GM18520 (cell line): ENCODE results near the gene MFSD6L.
A peak's percentile ranks its signal among the peaks of the same experiment; 100 is the strongest.
"Not testable (repeated sequence)": the region's sequence is repeated elsewhere in the genome, so short reads cannot be mapped to it uniquely, and the experiment has no call there.

Source experiments
- ATAC-seq: cut with Tn5 transposase; IDR thresholded peaks from one replicate; pipeline ENCODE4 v1.9.1; 2021; ENCODE audit not compliant: unreplicated experiment

Gene MFSD6L

GRCh38 chr17:8826808-8827435 is 27.8 kb upstream of the MFSD6L start:
- ATAC-seq, result no peak

DNA sequence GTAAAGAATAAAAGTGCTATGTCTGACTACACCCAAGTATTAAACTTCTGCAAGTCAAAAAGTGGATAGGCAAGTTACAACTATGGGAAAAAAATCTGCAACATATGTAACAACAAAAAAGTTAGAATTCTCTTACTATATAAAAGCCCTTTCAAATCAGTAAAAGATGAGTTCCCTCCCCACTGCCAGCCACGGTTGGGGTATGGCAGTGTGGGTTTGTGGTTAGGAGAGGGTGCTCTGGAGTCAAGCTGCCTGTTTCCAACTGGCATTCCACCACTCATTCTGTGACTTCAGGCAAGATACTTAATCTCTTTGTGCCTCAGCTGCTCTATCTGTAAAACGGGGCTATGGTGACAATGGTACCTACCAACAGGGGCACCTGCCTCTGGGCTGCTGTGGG is 26.6 kb upstream of the MFSD6L start:
- ATAC-seq, result no peak

GRCh38 chr17:8823279-8823678 is 24.1 kb upstream of the MFSD6L start:
- no peak for ATAC-seq

- ATAC-seq, result no peak
Observed at GRCh38 chr17:8822401-8823035, 23.4 kb upstream of the MFSD6L start.

DNA sequence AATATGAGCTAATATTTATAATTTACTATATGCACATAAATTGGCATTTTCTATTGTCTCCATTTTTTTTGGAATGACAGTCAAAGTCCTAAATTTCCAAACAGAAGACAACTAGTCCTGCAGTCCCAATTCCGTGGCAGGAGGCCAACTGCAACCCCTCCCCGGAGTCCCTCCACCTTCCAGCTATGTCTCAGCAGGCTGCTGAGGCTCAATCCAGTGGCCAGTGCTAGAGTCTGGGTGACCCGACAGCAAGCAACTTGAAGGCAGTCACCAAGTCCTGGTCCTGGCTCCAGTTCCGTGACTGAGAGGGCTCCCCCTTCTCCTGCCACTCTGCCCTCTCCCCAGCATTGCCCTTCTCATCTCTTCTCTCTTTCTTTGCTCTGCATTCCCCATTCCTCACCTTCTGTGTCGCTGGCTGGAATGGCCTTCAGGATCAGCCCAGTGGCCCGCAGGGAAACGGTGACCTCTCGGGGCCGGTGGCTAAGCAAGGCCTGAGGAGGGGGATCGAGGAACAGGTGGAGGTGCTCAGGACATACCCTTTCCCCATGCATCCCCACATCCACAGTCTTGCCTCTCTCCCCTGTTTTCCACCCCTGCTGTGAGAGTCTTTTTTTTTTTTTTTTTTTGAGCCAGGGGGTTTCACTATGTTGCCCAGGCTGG is 22.4 kb upstream of the MFSD6L start:
- ATAC-seq, result no peak

DNA sequence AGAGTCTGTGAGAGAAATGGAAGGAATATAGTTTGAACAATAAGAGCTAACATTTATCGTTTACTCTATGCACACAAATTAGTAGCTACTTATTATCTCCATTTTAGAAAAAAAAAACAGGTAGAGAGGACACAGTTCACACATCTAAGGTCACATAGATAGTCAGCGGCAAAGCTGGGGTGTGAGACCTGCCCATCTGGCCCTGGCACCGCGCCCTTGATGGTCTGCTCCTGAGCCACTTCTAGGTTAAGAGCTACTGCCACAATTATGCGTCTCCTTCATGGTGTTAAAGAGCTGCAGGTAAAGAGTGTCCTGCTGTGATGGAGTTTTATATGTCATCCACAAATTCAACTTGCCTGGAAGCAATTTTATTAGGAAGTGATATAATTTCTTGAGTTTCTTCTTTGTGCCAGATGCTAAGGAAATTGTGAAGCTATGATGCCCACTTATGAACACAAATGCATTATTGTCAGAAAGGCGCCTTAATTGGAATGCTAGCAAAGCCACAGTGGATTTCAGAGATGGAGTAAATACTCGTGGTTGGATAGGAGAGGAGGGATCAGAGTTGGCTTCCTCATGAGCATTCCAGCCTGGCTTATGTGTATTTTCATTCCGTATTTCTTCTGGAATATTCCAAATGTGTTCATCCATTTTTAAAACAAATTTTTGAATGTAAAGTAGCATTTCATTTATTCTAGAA is 21.3 kb upstream of the MFSD6L start:
- ATAC-seq, result no peak

DNA sequence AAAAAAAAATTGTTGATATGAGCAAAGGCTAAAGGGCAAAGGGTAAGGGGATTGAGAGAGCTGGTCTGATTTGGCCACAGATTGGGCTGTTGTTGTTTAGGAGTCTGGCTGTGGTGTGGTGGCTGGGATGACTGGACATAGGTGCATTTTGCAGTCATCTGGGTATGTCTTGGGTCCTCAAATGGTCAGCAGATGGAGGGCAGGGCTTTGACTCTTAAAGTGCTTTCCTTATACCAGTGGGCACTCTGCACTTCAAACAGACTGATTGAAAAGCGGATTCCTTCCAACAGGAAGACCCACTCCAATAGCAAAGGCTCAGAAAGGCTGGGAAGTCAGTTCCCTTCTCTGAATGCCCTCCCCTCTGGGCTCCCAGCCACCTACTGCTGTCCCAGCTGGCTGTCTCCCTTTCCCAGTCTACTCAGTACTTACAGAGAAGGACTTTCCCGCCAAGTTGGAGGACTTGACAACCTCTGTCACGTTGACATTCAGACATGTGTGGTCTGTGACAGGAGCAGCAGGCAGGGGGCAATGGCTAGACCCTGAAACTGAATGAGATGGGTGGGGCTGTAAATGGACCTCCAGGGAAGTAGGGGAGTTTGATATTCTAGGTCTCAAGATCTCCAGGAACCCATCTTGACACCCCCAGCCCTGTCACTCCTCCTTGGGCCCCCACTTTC is 19.6 kb upstream of the MFSD6L start:
- ATAC-seq, result no peak

GRCh38 chr17:8818047-8818446 is 18.9 kb upstream of the MFSD6L start:
- no peak for ATAC-seq

GRCh38 chr17:8806926-8807550 is 7.9 kb upstream of the MFSD6L start:
- ATAC-seq, result peak; percentile 84

DNA sequence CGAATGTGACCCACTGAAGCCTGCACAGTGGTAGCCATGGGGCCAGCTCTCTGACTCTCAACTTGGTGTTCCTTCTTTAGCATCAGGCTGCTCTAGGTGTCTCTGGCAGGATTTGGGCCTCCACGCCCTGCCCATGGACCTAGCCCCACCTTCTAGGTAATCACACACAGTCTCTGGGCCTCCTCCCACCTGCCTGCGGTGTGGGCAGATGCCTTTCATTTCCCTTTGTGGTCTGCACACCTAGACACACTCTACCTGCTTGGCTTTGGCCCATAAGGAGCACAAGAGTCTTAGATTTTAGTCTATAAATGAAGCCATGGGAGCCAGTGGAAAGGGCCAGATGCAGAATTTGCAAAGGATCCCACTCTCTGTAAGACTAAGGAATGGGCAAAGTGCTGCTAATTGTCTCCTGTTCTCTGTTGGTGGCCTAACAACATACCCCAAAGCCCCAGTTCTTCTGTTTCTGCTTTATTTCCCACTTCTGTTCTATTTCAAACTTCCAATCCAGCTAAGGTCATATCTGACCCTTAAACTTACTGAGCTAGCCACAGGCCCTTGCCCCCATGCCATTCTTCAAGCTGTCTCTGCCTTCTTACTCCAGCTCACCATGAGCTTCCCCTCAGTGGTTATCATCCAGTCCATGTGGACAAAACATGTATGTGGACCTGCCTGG is 7.2 kb upstream of the MFSD6L start:
- no peak for ATAC-seq

GRCh38 chr17:8805396-8805795 is 6.2 kb upstream of the MFSD6L start:
- not testable (repeated sequence) for ATAC-seq

DNA sequence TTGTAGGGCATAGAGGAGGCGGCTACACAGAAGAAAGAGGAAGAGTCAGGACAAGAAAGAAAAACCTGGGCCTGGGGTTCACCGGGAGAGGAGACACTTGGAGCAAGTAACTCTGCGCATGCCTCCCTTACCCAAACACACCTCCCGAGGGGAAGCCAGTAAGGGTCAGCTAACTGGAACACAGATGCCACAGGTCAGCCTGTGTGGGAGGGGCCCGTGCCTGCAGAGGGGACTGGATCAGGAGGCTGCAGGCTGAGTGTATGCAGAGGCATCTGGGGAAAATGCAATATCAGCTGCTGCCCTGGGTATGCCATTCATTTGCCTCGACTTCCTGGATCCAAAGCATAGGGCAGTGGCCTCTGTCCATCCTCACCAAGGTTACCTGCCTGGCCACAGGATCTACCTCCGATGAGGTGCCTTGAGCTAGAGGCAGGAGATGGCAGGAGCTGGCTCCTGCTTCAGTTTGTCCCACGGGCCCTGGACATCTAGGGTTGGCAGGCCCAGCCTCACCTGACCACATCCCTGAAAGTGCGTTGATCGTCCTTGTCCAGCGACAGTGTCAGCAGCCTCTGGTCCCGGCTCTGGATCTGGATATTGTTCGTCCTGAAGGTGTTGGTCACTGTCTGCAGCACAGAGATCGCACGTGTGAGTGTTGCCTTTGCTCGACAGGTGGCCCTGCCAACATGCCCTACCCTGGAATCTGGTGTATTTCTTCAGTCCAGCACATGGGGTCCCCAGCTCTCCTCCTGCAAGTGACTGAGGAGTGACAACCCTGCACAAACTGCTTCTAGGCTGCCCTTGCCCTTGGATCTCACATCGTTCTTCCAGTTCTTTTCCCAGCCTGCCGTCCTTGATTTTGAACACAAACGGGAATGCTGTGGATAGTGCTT is 4.6 kb upstream of the MFSD6L start:
- no peak for ATAC-seq

DNA sequence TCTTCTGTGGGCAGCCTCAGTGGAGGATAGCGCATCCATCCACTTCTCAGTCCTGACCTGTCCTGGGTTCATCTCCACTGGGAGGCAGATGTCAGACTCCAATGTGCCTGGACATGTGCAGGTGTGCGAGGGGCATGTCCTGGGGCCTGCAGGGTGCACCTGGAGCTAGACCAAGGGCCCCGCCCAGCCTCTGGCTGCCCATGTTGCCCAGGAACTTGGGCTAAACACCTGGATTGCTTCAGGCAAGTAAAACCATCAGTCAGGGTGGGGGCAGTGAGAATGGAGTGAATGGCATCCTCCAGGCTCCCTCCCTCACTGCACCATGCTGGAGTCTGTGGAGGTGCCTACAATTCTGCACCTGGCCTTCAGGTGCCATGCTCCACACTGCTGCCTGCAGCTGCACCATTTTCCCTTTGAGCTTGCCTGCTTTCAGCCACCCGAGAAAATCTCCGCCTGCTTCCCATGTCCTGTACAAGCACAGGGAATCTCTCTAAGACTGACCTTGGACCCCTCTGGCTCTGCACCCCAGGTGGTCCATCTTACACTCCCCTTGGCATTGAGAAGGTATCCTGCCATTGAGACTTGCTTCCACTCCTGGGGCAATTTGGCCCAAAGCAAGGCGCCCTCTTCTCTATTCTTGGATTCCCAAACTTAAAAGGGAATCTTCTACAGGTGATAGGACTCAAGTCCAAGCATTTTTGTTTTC is 2.1 kb upstream of the MFSD6L start:
- no peak for ATAC-seq

- no peak for ATAC-seq
Observed at GRCh38 chr17:8800656-8801055, 1.5 kb upstream of the MFSD6L start.

DNA sequence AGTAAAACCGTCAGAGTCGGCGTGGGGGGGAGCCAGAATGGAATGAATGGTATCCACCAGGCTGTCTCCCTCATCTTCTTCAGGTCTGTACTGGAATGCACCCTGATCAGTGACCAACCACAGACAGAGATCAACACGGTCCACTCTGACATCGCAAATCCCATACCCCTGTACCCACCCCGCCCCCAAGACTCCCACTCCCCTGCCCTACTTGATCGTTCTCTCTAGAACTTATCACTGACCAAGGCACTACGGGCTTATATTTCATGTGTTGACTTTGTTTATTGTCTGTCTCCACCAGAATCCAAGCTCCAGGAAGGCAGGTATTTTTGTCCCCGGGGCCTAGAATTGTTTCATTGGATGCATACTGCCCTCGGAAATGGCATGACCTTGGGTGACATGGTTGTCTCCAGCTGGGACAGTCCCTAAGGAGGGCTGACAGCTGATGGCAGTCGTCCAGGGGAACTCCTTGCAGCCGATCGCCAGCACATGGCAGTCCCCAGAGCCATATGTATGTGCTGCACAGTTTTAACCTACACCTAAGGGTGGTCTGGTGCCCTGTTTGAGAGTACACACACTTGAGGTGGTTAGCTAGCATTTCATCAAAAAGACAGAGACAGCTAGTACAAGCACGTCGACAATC is 526 bp upstream of the MFSD6L start:
- ATAC-seq, result no peak

- no peak for ATAC-seq
Observed at GRCh38 chr17:8798176-8798845, 854 bp downstream of the MFSD6L start.

DNA sequence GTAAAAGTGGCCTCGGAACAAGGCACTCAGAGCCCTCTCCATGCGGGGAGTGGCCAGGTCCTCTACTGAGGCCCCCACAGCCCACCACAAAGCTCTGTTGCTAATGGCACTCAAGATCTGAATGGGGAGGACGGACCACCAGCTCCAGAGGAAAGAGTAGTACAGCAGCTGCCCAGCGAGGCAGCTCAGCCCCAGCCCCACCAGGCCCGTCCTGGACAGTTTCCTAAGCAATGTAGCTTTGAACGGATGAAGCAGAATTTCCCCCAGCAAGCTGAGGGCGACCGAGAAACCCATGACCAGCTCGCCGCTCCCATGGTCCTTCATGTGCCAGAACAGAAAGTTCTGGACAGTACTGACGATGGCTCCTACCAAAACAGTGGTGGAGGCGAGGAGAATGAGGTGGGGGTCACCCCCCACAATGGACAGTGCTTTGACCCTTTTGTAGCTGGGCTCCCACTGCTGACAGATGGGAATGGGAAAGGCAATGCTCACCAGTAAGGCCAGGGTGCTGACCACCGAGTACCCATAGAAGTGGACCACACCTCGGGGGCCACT is 1.5 kb downstream of the MFSD6L start:
- no peak for ATAC-seq
